RWPE2 (cell line): Measurements from ENCODE around the gene KRTAP5-4.
"Not testable (repeated sequence)": the region's sequence is repeated elsewhere in the genome, so short reads cannot be mapped to it uniquely, and the experiment has no call there.

Experiments
- ATAC-seq: fragments of 200-7000 bp; cut with Tn5 transposase; 3 replicates; pipeline ENCODE4 v1.9.1; 2021; ENCODE audit warnings: low read depth
- DNase-seq: peaks from one replicate; pipeline ENCODE4 v3.0.0-alpha.2; 2020; ENCODE audit warnings: low spot score
- H3K27ac ChIP-seq: fragments of 450-650 bp; 2 replicates; pipeline ENCODE4 v1.5.1; 2017; ENCODE audit warnings: mild to moderate bottlenecking; ENCODE audit not compliant: poor library complexity, severe bottlenecking
- H3K27me3 ChIP-seq: fragments of 250-450 bp; sonication (Bioruptor Pico); 2 replicates; pipeline ENCODE4 v1.5.1; 2021; ENCODE audit warnings: mild to moderate bottlenecking, moderate library complexity; ENCODE audit not compliant: insufficient read depth, poor library complexity, severe bottlenecking
- H3K36me3 ChIP-seq: fragments of 250-450 bp; sonication (Bioruptor Pico); 2 replicates; pipeline ENCODE4 v1.5.1; 2020; ENCODE audit warnings: low read depth, mild to moderate bottlenecking, moderate library complexity
- H3K4me1 ChIP-seq: fragments of 250-450 bp; sonication (Bioruptor Pico); 2 replicates; pipeline ENCODE4 v1.5.1; 2021; ENCODE audit warnings: mild to moderate bottlenecking, moderate library complexity; ENCODE audit not compliant: insufficient read depth, poor library complexity, severe bottlenecking
- H3K4me3 ChIP-seq: fragments of 250-450 bp; sonication (Bioruptor Pico); 2 replicates; pipeline ENCODE4 v1.5.1; 2021; ENCODE audit warnings: mild to moderate bottlenecking, moderate library complexity; ENCODE audit not compliant: severe bottlenecking
- H3K9me3 ChIP-seq: fragments of 250-450 bp; sonication (Bioruptor Pico); 2 replicates; pipeline ENCODE4 v1.5.1; 2021; ENCODE audit warnings: mild to moderate bottlenecking, moderate library complexity; ENCODE audit not compliant: severe bottlenecking
- CTCF ChIP-seq: fragments of 450-650 bp; IDR thresholded peaks from one replicate; pipeline ENCODE4 v1.5.1; 2017; ENCODE audit warnings: mild to moderate bottlenecking, moderate library complexity; ENCODE audit not compliant: poor library complexity, severe bottlenecking

Gene KRTAP5-4

GRCh38 chr11:1622086-1622485, at the start of gene KRTAP5-4:
KRTAP5-4 (minus strand) TSS chr11:1622138; CDS start chr11:1622093, 45 bp downstream.
- H3K36me3 ChIP-seq, result no peaks in the 10 kb centered on the region
- no peaks in the 10 kb centered on the region for H3K4me1 ChIP-seq
- H3K4me3 ChIP-seq, result no peak within 1 kb of the TSS
- ATAC-seq, result no peak
- peaks cover 10% of the 10 kb centered on the region for H3K27me3 ChIP-seq
- no peak within 1 kb of the TSS for H3K27ac ChIP-seq
- no peak for TF ChIP-seq CTCF
- no peaks in the 10 kb centered on the region for H3K9me3 ChIP-seq
- no peak for DNase-seq

GRCh38 chr11:1671658-1672057, 49.7 kb upstream of the KRTAP5-4 start:
- H3K36me3 ChIP-seq, result no peaks in the 10 kb centered on the region
- ATAC-seq (no peak), DNase-seq (no peak)
- H3K27me3 ChIP-seq, result peaks cover 36% of the 10 kb centered on the region
- no peak overlapping the region for H3K4me3 ChIP-seq
- no peaks in the 10 kb centered on the region for H3K9me3 ChIP-seq
- no peak overlapping the region for H3K27ac ChIP-seq
- no peaks in the 10 kb centered on the region for H3K4me1 ChIP-seq
- no peak for TF ChIP-seq CTCF

- ATAC-seq (no peak), DNase-seq (no peak)
- H3K27me3 ChIP-seq, result peaks cover 31% of the 10 kb centered on the region
- H3K4me3 ChIP-seq, result no peak overlapping the region
- no peaks in the 10 kb centered on the region for H3K4me1 ChIP-seq
- no peak for TF ChIP-seq CTCF
- H3K36me3 ChIP-seq, result no peaks in the 10 kb centered on the region
- no peaks in the 10 kb centered on the region for H3K9me3 ChIP-seq
- H3K27ac ChIP-seq, result no peak overlapping the region
These were observed 49.0 kb upstream of the KRTAP5-4 start for GRCh38 chr11:1670905-1671371.

GRCh38 chr11:1670457-1670856, 48.5 kb upstream of the KRTAP5-4 start:
- DNase-seq, H3K4me3 ChIP-seq, H3K27ac ChIP-seq, H3K9me3 ChIP-seq, H3K36me3 ChIP-seq, ATAC-seq, H3K4me1 ChIP-seq: not testable (repeated sequence)
- peaks cover 29% of the 10 kb centered on the region for H3K27me3 ChIP-seq

- Histone ChIP-seq H3K4me3 (no peak overlapping the region), H3K9me3 (no peaks in the 10 kb centered on the region), H3K27ac (no peak overlapping the region), H3K27me3 (peaks cover 29% of the 10 kb centered on the region), H3K36me3 (no peaks in the 10 kb centered on the region), H3K4me1 (no peaks in the 10 kb centered on the region)
- DNase-seq (no peak), ATAC-seq (no peak)
- TF ChIP-seq CTCF, result no peak
These were observed 47.7 kb upstream of the KRTAP5-4 start for GRCh38 chr11:1669546-1670218.
